Measurements from ENCODE around the gene SHPK.
"Not testable (repeated sequence)": the region's sequence is repeated elsewhere in the genome, so short reads cannot be mapped to it uniquely, and the experiment has no call there.

The SHPK gene

GRCh38 chr17:3585826-3586225, 50.2 kb downstream of the SHPK start:
- DNase-seq (ENCODE audit: low read depth): no peak

GRCh38 chr17:3583456-3583855, 52.6 kb downstream of the SHPK start:
- DNase-seq (ENCODE audit: low read depth): no peak

DNA sequence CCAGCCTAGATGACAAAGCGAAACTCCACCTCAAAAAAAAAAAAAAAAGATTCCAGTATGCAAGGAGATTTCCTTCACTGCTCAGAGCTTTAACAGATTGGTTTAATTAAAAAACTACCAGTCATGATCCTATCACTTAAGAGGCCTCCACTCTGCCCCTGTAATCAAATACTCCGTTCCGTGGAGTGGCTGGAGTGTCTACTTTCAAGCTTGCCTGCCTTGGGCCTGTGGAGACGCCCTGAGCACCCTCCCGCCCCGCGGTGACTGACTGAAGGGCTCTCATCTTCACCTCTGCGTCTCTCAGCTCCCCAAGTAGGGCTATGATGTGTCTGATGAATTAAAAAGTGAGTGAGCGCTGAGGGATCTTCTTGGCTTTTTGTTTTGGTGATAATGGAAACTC, 53.1 kb downstream of the SHPK start:
- no peak for DNase-seq (ENCODE audit: low read depth)

GRCh38 chr17:3578667-3579066, 57.4 kb downstream of the SHPK start:
- DNase-seq (ENCODE audit: low read depth): not testable (repeated sequence)

- no peak for DNase-seq (ENCODE audit: low read depth)
Measured at GRCh38 chr17:3576970-3577369, 59.1 kb downstream of the SHPK start.

DNA sequence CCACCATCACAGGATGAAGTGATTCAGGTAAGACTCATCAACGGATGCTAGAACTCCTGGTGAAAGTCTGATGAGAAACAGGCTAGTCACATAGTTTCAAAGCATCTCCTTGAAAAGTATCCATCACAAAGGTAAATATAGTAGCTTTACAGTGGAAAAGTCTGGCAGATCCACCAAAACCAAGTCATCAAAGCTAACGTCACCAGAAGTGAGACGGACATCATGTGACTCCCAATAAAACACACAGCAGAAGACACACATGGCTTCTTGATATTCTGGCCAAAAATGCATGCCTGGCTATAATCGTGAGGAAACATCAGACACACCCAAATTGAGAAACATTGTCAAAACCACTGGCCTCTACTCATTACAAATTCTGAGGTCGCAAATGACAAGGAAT, 60.5 kb downstream of the SHPK start:
- no peak for DNase-seq (ENCODE audit: low read depth)

- no peak for DNase-seq (ENCODE audit: low read depth)
Measured at GRCh38 chr17:3574231-3574630, 61.8 kb downstream of the SHPK start.

GRCh38 chr17:3573246-3574100, 62.6 kb downstream of the SHPK start:
- DNase-seq (ENCODE audit: low read depth): no peak

DNA sequence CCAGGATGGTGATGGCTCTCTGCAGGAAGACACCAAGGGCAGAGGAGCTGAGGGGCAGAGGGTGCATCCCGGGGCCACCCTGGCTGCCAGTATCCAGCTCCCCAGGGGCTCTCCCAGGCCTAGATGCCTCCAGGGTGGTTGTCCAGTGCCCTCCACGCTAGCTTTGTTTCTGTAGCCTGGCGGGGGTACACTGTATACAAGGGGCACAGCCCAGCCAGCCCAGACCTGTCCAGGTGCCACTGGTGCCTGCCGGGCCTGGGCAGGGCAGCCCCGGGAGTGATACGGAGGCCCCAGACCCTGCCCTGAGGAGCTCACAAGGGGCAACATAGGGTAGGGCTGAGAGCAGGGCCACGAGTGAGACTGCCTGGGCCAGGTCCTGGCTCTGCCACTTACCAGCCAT, 63.8 kb downstream of the SHPK start:
- no peak for DNase-seq (ENCODE audit: low read depth)

DNA sequence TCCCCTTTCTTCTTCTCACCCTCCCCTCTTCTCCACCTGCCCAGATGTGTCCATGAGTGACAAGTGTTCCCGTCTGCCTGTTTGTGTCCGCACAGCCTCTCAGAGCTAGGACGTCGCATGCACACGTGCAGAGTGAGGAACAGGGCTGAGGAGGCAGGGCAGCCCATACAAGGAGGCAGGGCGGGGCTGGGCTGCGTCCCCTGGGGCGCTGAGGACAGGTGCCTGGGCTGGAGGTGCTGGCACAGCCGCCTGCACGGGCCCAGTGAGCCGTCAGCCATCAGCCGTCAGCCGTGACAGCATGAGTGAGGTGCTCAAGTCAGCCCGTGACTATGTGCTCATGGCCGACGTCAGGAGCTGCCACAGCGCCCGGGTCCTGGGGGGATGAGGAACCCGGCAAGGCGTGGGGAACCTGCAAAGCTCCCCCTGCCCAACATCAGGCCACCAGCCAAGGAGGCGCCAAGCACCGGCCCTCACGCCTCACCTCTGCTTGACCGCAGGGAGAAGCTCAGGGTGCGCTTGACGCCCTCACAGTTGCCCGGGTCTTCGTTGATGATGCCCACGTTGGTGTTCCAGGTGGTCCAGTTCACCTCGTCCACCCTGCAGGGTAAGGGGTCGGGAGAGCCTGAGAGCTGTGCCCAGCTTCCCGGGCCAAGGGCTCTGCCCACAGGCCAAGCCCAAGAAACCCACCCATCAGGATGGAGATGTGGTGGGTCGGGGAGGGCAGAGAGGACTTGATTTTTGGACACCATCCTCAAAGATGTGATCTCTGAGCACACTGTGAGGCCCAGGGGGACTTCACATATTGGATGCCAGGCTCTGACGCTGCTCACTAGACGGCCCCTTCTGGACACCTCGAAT, 64.8 kb downstream of the SHPK start:
- no peak for DNase-seq (ENCODE audit: low read depth)

DNA sequence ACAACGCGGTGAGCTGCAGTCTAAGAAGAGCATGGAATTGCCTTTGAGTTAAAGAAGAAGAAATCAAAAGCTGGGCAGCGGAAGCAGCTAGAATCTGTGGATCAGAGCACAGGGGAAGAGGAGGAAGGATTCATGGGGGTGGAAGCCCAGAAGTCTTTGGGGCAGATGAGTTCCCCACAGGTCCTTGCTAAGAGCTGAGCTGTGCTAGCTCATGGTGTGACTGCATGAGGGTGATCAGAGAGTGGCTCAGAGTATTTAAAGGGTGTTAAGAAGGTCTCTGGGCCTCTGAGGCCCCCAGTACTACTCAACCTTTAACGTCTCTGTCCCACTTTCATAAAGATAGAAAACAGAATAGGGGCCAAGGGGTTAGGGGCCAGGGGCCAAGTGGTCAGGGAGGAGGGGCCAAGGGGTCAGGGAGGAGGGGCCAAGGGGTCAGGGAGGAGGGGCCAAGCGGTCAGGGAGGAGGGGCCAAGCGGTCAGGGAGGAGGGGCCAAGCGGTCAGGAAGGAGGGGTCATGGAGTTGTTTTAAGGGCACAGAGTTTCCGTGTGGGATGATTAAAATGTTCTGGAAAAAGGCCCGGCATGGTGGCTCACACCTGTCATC, 66.4 kb downstream of the SHPK start:
- no peak for DNase-seq (ENCODE audit: low read depth)

DNA sequence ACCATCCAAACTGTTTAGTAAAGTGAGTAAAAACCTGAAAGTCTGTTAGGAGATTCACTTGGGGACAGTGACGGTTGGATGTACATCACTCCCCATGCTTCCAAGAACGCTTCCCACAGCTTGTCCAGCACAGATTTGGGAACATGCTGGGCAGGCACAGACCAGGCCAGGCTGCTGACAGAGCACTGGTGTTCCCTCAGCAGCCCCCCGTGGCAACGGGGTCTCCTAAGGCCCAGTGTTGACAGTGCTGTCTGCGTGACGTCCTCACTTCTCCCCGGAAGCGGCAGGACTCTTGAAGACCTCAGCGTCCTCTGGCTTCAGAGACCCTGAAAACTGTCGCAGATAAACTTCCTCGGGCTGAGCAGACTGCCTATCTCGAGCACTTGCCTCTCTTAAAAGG, 69.5 kb downstream of the SHPK start:
- DNase-seq (ENCODE audit: low read depth): no peak

DNA sequence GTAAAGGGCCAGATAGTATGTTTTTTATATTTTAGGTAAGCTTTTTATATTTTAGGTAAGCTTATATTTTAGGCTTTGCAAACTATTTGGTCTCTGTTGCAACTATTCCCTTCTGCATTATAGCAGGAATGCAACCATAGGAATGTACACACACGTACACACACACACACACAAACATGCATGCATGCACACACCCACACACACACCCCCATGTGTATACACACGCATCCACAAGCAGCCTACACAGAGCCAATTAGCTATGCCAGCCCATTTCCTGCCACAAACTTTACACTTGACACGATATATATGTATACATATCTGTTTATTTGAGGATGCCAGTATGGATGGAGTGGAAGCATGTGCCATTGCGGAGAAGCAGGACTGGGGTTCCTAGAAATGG, 70.9 kb downstream of the SHPK start:
- no peak for DNase-seq (ENCODE audit: low read depth)

DNA sequence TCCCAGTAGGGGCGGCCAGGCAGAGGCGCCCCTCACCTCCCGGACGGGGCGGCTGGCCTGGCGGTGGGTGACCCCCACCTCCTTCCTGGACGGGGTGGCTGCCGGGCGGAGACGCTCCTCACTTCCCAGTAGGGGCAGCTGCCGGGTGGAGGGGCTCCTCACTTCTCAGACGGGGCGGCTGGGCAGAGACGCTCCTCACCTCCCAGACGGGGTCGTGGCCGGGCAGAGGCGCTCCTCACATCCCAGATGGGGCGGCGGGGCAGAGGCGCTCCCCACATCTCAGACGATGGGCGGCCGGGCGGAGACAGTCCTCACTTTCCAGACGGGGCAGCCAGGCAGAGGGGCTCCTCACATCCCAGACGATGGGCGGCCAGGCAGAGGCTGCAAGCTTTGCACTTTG, 71.8 kb downstream of the SHPK start:
- DNase-seq (ENCODE audit: low read depth): not testable (repeated sequence)

DNA sequence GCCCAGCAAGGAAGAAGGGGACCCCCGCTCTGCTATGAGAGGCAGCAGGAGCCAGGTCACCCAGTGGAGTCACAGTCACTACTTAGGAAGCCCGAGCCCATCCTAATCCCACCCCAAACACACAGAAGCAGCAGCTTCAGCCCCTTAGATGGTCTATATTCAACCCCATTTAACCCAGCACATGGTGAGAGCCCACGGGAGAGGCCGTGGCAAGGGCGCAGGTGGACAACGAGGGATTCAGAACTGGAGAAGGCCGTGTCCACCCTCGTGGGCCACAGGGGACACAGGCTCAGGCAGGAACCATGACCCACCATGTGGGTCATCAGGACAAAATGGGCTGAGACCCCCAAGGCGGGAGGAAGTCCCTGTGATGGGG, 76.8 kb downstream of the SHPK start:
- no peak for DNase-seq (ENCODE audit: low read depth)

DNA sequence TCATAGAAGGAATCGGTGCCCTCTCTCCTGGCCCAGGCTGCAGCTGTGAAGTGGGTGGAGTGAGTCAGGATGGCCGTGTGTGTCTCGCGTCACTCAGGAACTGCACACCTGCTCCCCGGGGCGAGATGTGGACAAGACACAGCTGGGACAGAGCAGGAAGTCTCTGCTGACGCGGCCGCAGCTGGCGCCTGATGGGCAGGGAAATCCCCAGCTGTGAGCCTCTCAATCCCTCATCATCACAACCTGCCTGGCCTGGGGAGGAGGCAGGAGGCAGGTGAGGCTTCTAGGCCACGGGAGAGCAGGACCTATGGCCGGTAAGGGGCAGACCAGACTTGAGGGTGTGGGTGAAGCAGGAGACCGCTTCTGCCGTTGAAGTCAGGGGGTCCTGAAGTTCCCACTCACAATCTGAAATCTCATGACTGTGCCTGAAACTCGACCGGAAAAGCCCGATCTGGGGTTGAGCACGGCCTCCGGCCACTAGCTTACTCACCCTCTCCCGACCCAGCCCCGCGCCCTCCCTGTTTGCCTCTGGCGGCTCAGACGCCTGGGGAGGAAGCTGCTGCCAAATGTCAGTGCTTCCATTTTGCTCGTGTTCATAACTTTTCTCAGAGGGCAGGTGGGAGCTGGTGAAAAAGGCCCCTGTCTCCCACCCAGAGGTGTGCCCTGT, 77.3 kb downstream of the SHPK start:
- DNase-seq (ENCODE audit: low read depth): no peak

Data from fibroblast of the conjunctiva (primary cell).